HCT116 (cell line): ENCODE measurements around the gene ZNF496.

Experiments
- CTCF ChIP-seq, 3 experiments: fragments of 200-600 bp in 1 of 3; sonication (generic) in 1 of 3; IDR thresholded peaks in 2 of 3; conservative IDR thresholded peaks in 1 of 3; 2 replicates each; pipeline ENCODE4 v1.5.1; 2012 to 2017; ENCODE audit warnings: low read depth in 2 of 3, low read length in 2 of 3, antibody characterized with exemption in 1 of 3, borderline replicate concordance in 1 of 3, control low read depth in 1 of 3, mild to moderate bottlenecking in 1 of 3, mixed read lengths in 1 of 3, mixed run types in 1 of 3, moderate library complexity in 1 of 3; ENCODE audit not compliant: insufficient read depth in 1 of 3
- ELF1 ChIP-seq: IDR thresholded peaks from 2 replicates; pipeline ENCODE4 v1.6.1; 2012; ENCODE audit warnings: low read depth, borderline replicate concordance
- EZH2 ChIP-seq: fragments of 200-600 bp; sonication (generic); IDR thresholded peaks from 2 replicates; pipeline ENCODE4 v1.6.1; 2017; ENCODE audit warnings: antibody characterized with exemption, mixed run types
- JUND ChIP-seq: IDR thresholded peaks from 2 replicates; pipeline ENCODE4 v1.6.1; 2012
- MAX ChIP-seq: IDR thresholded peaks from 2 replicates; pipeline ENCODE4 v1.6.1; 2012
- POLR2A ChIP-seq: IDR thresholded peaks from 2 replicates; pipeline ENCODE4 v1.7.0; 2011; ENCODE audit warnings: borderline replicate concordance; ENCODE audit not compliant: insufficient read depth, insufficient read length; ENCODE audit errors: extremely low read depth
- RAD21 ChIP-seq: IDR thresholded peaks from 2 replicates; pipeline ENCODE4 v1.6.1; 2012; ENCODE audit warnings: low read depth, mild to moderate bottlenecking
- SIN3A ChIP-seq: IDR thresholded peaks from 2 replicates; pipeline ENCODE4 v1.6.1; 2012; ENCODE audit warnings: low read depth
- SRF ChIP-seq: IDR thresholded peaks from 2 replicates; pipeline ENCODE4 v1.6.1; 2012; ENCODE audit warnings: low read depth
- ZBTB33 ChIP-seq: IDR thresholded peaks from 2 replicates; pipeline ENCODE4 v1.6.1; 2011; ENCODE audit warnings: mild to moderate bottlenecking, low read length, moderate library complexity; ENCODE audit not compliant: insufficient replicate concordance; ENCODE audit errors: extremely low read depth

- TF ChIP-seq EZH2: no peak
- no peak for TF ChIP-seq CTCF (IDR thresholded peaks at IDR 0.05 in 2 of 3, conservative IDR thresholded peaks at IDR 0.05 in 1 of 3; ENCODE audit: borderline replicate concordance in 1 of 3, insufficient read depth in 1 of 3, low read depth in 2 of 3, low read length in 2 of 3)
- no peak for TF ChIP-seq POLR2A
- no peak for TF ChIP-seq ZBTB33
- no peak for TF ChIP-seq JUND
- TF ChIP-seq RAD21: no peak
- no peak for TF ChIP-seq MAX
- peak; percentile 70 for TF ChIP-seq SIN3A
- TF ChIP-seq SRF: no peak
- no peak; the same call in 1 of the 2 replicates for TF ChIP-seq ELF1
These were observed at the start of gene ZNF496 for GRCh38 chr1:247331525-247332214.
